ENCODE data around the gene ADRA2B.

GRCh38 chr2:96131152-96131812 is 14.9 kb upstream of the ADRA2B start:
- no peak for TF ChIP-seq CTCF (IDR thresholded peaks at IDR 0.05; ENCODE audit: poor library complexity)
- TF ChIP-seq EZH2 (IDR thresholded peaks at IDR 0.05; ENCODE audit: borderline replicate concordance): no peak
